HG03432 (cell line): ENCODE results near the gene RARB.

Experiments
- ATAC-seq: cut with Tn5 transposase; IDR thresholded peaks from one replicate; pipeline ENCODE4 v1.9.1; 2021; ENCODE audit warnings: mild to moderate bottlenecking, moderate library complexity; ENCODE audit not compliant: unreplicated experiment

RARB gene

DNA sequence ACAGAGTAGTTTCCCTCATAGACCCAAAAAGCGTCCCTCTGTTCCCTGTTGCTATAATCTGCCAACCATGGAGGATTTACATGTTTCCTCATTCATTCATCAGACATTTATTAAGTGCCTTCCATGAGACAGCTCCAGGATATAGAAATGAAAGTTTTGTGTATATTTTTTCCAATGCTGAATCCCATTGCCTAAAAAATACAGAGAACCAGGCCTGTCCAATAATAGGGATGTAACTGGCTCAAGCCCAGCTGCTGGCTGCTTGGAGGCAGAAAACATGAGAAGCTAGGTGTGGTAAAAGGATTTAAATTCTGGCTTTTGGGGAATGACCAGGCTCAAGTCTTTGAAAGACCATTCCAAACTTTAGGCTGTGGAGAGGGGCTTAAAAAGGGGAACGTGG lies 41.5 kb downstream of the RARB start:
- no peak for ATAC-seq

- no peak for ATAC-seq
Observed at GRCh38 chr3:25471081-25471768, 43.2 kb downstream of the RARB start.

- no peak for ATAC-seq
Observed at GRCh38 chr3:25472153-25472552, 44.1 kb downstream of the RARB start.

- no peak for ATAC-seq
Observed at GRCh38 chr3:25472731-25473130, 44.7 kb downstream of the RARB start.

- ATAC-seq, result no peak
Observed at GRCh38 chr3:25473246-25473645, 45.2 kb downstream of the RARB start.

DNA sequence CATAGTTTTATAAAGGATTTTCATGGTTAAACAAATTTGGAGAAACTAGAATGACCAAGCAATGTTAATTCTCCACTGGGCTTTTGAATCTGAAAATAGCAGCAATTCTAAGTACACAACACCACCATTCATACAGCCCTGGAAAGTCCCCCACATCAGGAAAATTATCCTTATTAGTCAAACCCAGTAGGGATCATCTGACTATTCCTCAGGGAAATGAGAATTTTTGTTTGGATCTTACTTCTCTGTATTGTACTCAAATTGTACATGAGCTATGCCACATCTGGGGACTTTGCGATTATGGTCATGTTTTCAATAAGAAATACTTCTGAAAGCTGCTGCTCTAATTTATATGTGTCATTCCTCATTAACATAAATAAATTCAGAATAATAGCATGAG lies 46.0 kb downstream of the RARB start:
- no peak for ATAC-seq

GRCh38 chr3:25476639-25477038 lies 48.6 kb downstream of the RARB start:
- ATAC-seq, result no peak

DNA sequence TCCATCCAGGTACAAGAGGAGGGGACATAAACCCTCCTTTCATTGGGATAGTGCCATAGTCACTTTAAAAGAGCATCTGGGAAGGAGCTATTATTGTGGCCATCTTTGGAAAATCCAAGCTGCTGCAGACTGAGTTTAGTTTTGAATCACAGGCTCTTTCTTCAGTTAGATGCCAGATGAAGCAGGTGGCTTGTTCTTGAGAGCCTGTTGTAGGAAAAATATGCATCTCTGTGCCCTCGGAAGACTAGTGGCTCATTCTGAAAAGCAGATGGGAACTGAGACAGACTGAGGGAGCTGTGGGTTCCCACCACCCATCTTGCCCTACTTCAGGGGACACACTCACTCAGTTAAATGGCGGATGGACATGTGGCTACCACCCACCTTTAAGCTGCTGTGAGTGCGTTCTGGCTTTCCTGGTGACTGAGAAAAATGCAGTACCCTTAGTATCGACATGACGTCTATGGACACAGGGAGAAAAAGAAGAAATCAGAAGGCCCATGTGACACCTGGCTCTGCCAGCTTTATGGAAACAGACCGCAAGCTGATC lies 50.2 kb downstream of the RARB start:
- ATAC-seq, result no peak

DNA sequence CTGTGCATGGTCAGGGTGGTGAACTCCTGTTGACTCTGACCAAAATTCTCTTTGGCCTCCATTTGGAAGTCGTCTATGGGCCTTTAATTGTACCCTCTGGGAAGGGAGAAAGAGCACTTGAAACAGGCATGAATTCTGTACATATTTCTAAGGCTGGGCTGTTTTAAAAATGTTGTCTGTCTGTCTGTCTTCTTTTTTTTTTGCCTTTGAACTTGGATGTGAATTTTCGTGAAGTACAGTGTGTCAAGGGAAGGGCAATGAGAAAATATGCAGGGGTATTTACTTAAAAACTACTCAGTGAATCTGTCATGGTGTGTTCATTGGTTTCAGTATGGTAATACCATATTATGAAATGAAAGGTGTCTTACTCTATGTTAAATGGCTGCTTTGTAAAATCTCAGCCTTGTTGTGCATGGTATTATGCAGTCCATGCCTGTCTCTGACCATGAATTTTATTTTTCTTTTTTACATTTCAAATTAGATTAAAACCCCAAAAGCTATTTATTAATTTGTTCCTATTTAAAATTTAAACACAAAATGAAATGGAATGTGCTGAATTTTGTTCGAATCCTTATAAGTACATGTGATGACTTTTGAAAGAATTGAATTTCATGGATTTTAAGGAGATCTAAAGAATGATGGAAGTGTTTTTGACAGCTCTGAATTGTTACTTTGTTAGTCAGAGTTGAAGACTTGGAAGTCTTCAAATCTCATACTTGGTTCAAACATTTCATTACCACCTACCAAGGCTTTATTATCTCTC lies 51.1 kb downstream of the RARB start:
- no peak for ATAC-seq

DNA sequence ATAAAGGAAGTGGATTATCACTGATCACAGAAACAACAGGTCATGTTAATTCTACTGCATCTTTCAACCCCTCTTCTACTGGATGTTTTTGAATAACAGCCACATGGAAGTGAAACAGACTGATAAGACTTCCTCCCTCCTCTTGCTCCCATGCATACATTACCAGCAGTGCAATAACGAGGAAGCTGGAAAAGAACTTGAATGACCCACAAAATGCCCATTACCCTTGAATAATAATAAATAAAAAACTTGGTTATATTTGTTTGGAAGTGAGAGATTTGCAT lies 51.6 kb downstream of the RARB start:
- no peak for ATAC-seq

DNA sequence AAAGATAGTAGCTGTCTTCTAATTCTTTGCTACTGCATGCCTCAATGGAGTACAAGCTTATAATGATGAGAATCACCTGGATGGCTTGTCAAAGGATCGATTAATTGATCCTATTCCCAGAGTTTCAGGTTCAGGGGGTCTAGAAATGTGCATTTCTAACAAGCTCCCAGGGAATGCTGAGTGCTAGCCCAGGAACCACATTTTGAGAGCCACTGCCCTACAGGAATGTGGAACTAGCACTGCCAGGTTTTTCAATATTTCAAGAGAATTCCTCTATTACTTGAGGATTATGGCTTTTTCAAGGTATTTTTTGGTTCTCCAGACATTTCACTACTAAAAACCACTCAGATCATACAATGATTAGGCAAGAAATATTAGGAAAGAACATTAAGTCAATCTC lies 52.7 kb downstream of the RARB start:
- ATAC-seq, result no peak

DNA sequence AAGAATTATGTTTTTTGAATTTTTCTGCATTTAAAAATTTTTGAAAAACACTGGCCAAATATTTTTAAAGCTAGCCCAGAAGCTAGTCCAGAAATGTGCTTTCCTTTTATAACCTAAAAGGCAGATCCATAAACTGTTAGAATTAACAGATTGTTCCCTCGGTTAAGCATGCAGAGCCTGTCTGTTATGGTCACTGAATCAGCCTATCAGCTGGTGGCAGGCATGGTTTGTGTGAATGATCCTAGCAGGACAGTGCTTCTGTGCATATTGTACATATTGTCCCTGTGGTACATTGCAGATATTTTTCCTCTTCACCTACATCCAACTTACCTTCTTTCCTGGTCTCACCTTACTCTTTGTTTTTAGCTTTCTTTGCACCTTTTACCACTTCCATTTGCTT lies 53.3 kb downstream of the RARB start:
- ATAC-seq, result no peak

- no peak for ATAC-seq
Observed at GRCh38 chr3:25483456-25483855, 55.4 kb downstream of the RARB start.

DNA sequence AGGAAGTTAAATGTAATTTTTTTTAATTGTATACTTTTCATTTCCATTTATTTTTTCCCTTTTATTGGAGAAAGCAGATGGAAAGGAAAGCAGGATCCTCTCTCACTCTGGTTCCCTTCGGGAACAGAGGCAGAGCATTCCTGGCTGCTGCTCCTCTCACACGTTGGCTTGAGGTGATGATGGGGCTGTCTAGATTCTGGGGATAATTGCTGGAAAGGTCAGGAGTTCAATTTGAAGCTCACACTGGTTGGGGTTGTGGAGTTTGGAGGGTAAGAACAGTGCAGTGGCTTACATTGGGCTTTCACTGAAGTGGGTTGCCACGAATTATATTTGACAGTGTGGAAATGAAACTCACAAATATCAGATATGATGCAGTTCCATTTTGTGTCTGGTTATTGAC lies 57.6 kb downstream of the RARB start:
- no peak for ATAC-seq

DNA sequence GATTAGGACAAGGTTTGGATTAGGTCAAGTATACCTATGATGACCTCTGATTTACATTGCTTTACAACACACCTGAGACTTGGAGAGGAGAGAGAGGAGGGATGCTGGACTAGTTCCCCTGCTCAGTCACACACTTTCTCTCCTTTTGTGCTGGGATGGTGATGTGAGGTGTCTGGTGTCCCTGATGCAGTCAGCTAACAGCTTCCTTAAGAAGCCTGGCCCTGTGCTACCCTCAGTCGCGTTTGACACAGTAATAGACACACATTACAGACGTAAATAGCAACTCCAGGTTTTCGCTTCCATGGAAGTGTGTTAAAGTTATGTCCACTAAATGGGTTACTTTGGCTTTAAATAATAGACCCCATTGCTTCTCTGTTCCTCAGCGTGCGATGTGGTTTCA lies 58.9 kb downstream of the RARB start:
- ATAC-seq, result no peak

- no peak for ATAC-seq
Observed at GRCh38 chr3:25489858-25490593, 62.0 kb downstream of the RARB start.

DNA sequence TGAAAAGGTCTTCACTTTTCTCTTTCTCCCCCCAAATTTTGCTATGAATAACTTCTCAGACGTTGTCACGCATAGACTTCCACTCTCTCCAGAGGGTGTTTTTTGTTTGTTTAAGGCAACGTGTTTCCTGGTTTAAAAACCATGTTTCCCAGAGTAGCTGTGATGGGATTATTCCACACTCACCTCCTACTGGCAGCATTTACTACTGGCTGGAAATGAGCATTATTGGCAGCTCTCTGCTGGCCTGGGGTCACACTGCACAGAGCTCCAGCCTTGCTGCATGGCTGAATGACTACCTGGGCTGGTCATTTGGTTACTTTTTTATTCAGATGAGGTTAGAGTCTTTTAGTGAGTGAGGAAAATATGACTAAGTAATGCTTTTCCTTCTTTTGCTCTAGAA lies 65.2 kb downstream of the RARB start:
- no peak for ATAC-seq

- no peak for ATAC-seq
Observed at GRCh38 chr3:25493786-25494185, 65.7 kb downstream of the RARB start.

DNA sequence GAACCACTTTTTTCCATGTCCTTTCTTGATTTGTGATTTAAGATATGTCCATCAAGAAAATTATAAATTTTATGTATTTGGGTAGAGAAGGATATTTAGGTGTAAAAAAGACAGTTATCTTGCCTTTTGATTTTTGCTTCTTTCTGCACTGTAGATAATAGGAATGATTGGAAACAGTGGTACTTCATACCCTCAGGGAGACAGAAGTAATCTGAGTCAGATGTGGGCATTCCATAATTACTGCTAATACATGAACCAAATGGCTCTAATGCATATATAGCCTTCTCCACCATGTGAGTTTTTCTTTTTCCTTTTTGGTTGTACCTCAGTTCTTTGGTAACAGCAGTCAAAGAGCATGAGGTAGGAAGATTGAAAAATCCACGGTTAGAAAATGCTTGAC lies 67.2 kb downstream of the RARB start:
- ATAC-seq, result no peak

DNA sequence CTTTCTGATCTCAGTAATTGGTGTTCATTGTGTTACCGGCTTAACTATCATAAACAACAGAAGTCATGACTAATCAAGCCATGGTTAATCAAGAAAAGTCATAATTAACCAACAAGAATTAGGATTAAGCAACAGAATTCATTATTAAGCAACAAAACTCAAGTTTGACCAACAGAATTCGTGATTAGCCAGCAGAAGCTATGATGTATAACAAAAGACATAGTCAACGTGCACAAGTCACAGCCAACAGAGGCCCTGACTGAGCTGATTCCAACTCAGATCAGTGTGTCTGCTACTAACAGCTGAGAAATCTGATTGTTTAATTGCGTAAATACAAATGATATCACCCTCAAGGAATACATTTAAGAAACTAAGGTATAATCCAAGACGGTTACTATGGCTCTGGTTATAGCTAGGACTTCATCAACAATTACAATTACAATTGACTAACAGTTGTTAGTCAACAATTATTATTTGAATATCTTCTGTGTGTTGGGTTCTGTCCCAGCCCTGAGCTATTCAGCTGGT lies 67.7 kb downstream of the RARB start:
- ATAC-seq, result no peak

DNA sequence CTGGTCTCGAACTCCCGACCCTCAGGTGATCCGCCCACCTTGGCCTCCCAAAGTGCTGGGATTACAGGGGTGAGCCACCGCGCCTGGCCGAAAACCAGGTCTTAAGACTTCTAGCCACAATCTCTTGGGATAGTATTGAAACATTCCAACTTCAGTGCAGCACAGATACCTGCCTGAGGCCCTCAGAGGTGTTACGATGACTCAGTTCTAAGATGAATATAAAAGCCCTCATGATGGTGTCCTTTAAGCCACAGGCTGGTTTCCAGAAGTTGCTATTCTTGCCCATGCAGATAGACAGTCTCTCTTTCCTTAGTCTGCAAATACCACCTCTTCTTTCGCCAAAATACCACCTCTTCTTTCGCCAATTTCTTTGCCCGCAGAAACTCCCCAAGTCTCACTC lies 69.0 kb downstream of the RARB start:
- no peak for ATAC-seq
